Amygdala (tissue), 56 donors: Measurements from ENCODE around the gene TRIM2.

Source experiments
- DNase-seq, 56 donors: peaks; one replicate each; lab custom pipeline; 2025; lab: John Stamatoyannopoulos, UW

The TRIM2 gene

DNA sequence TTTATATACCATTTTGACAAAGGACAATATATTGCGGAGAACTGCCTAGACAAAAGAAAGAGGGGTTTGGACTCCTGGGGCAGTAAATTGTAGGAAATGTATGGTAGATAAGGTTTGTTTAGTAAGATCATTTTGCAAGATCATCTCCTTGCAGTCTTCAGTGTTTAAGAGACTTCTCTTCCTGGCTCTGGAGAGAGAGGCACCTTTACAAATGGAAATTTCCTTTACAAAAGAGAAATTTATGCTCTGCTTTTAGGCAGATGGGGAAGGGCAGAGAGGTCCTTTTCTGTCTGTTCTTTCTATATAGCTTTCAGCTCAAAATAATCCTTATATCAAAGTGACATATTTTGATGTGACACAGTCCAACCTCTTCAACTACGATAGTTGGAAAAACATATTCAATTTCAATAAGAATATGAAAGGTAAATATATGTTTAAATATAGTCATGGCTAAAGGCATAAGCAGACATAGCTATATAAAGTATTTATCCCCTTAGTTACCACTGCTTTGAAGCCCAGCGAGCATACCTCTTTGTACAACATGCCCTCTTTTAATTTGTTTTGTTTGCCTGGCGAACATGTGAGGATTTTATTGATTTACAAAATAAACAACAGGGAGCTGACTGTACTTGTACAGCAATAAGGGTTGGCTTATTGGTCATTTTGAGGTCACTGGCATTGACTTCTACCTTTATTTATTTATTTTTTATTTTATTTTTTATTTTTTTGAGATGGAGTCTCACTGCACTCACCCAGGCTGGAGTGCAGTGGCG lies 65.2 kb downstream of the TRIM2 start:
- no peak for DNase-seq

DNA sequence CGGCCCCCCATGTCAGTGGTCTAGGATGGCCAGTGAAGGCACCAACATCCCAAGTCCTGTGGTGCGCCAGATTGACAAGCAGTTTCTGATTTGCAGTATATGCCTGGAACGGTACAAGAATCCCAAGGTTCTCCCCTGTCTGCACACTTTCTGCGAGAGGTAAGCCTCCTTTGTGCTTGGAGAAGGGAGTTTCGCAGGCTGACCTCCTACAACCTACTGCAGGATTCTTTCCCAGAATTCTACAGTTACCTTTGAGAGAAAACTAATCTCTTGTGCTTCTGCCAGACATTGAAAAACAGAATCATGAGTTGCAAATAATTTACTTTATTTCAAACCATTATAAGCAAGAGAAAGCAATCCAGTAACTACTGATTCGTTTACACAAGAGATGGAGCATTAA lies 66.1 kb downstream of the TRIM2 start:
- no peak for DNase-seq

DNA sequence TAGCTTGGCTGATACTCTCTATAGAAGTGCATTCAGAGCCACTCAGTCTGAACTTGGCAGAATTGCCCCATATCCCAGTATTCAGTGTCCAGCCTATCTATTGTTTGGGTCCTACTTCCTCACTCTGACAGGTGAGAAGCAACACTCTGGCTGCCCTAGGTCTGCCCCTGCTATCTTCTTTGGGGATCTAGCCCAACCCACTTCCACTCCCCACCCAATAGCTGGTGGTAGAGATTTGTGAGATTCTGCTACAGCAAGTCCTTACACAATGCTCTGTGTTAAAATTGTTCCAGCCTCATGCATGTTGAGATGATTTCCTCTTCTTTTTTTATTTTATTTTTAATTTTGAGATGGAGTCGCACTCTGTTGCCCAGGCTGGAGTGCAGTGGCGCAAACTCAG lies 67.6 kb downstream of the TRIM2 start:
- DNase-seq = no peak

DNA sequence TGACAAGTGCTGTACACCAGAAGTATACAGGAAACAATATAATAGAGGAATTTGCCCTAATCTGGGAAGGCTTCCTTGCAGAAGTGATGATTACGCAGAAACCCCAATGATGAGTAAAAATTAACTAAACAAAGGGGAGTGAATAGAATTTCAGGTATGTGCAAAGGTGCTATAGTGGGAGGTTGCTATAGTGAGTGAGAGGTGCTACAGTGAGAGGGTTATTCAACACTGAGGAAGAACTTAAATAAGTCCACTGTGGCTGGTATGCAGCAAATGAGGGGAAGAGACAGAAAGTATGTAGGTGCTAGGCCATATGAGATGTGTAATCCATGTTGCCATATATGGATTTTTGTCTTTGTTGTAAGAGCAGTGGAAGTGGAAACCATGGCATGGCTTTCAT lies 69.5 kb downstream of the TRIM2 start:
- no peak for DNase-seq

DNA sequence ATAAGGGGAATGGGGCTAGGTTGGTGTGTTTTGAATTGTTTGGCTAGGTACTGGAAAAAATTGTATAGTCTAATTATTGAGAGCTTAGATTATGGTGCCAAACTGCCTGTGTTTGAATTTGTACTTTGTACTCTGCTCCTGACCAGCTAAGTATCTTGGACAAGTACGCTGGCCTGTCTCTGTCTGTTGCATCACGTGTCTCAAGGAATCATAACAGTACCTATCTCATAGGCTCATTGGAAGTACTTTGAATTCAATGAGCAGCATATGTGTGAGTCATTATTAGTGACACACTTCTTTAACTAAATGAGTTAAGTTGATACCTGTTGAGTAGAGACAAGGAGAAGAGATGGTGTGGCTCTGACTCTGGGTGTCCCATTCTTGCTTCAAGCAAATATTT lies 70.7 kb downstream of the TRIM2 start:
- DNase-seq = no peak

DNA sequence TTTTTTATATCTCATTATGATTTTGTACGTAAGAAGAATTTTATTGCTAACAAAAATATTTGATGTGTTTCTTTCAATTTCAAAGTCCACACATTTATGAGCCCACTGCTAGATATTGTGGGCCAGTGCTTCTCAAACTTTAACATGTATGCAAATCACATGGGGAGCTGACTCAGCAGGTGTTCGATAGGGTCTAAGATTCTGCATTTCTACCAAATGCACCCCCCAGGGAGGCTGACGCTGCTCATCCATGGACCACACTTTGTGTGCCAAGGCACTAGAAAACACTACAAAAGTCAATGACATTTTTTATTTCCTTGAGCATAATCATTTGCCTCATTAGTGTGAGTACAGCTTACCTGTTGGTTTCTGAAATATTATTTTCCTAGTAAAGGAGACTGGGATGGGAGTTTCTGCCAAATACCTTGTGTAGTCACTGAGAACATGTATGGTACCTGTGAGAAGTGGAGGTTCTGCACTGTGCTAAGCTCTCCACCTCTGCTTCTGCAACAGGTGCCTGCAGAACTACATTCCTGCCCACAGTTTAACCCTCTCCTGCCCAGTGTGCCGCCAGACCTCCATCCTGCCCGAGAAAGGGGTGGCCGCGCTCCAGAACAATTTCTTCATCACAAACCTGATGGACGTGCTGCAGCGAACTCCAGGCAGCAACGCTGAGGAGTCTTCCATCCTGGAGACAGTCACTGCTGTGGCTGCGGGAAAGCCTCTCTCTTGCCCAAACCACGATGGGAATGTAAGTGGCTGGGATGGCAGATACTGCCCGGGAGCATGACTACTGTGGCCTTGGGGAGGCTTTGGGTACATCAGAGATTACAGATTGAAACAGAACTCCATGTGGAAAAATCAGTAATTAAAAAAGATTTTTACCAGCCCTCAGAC lies 71.4 kb downstream of the TRIM2 start:
- no peak for DNase-seq

DNA sequence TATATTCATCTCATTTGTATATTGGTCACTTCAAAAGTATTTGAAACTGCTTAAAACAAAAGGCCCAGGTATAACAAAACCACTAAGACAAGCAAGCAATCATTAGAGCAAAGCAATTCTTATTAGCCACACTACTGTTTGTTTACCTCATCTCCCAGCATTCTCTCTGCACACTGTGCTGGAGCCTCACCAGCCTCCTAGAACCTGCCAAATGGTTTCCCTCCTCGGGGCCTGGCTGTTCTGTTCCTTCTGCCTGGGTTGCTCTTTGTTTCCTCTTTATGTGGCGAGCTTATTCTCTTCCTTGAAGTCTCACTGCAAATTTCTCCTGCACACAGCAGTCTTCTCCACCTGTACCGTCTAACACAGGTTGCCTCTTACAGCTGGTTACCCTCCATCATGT lies 72.7 kb downstream of the TRIM2 start:
- DNase-seq = peak in 14 of 56 donors; percentile 8 to 56 (median 26)

DNA sequence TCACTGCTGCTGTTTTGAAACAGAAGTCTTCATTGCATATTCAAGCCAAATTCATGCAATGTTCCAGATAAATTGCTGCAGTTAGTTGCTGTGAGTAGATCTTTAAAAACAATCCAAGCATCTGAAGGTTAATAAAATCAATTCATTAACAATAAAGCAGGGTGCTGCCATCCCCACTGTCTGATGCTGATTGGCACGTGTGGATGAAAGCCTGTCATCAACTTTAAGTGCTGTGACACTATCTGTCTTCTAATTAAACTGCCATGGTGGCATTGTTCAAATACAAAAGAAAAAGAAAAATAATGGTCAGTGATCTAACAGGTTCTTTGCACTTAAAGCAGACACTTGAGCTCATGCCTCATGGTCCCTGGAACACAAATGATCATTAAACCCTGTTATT lies 77.2 kb downstream of the TRIM2 start:
- no peak for DNase-seq

DNA sequence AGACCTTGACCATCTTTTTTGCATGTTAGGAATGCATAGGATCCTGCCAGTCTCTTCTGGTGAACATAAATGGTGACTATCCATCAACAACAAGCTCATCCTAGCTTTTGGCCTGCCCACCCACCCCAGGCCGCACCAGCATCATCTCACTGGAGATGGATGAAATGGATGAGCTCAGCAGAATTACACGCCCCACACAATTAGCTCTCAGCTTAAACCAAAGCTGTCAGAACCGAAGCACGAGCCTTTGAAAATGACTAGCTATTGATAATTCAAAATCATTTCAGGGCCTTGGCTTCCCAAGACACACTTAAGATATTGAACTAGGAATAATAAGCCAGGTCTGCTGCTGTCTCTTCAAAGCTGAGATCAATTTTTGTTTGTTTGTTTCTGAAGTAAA lies 77.8 kb downstream of the TRIM2 start:
- DNase-seq = no peak

DNA sequence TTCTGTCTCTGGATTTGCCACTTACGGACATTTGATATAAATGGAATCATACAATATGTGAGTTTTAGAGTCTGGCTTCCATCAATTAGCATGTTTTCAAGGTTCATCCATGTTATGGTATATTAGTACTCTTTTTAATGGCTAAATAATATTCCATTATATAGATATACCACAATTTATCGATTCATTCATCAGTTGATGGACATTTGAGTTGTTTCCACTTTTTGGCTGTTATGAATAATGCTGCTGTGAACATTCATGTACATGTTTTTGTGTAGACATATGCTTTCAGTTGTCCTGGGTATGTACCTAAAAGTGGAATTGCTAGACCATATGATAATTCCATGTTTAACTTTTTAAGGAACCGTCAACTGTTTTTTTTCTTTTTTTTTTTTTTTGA lies 79.0 kb downstream of the TRIM2 start:
- no peak for DNase-seq

DNA sequence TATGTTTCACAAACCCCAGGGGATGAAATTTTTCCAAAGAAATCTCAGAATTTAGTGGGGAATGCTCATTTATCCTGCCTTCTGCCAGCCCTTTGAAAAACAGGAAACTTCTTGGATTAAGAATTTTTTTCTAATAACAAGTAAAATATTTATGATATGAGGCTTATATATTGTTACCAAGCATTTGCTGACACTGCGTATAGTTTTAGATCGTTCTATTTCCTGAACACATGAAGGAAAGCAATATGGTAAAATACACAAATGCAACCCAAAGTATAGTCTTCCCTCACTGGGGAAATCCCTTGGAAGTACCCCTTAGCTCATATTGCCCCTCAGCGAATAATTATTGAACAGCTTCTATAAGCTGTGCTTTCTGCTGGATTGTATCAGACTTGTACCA lies 85.9 kb downstream of the TRIM2 start:
- no peak for DNase-seq

DNA sequence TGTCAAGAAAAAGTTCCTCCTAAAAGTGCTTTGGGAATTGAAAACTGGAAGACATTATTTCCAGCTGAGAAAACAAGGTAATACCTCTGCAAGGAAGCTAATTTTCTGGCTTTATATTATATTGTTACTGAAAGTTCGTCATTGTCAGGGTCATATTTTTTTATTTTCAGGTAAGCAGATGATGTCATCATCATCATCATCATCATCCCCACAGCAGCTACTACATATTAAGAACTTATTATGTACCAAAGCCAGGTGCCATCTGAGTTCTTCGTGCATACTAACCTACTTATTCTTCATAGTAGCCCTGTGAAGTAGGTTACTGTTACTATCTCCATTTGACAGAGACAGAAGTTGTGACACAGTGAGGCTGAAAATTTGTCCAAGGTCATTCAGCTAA lies 87.3 kb downstream of the TRIM2 start:
- DNase-seq = no peak

DNA sequence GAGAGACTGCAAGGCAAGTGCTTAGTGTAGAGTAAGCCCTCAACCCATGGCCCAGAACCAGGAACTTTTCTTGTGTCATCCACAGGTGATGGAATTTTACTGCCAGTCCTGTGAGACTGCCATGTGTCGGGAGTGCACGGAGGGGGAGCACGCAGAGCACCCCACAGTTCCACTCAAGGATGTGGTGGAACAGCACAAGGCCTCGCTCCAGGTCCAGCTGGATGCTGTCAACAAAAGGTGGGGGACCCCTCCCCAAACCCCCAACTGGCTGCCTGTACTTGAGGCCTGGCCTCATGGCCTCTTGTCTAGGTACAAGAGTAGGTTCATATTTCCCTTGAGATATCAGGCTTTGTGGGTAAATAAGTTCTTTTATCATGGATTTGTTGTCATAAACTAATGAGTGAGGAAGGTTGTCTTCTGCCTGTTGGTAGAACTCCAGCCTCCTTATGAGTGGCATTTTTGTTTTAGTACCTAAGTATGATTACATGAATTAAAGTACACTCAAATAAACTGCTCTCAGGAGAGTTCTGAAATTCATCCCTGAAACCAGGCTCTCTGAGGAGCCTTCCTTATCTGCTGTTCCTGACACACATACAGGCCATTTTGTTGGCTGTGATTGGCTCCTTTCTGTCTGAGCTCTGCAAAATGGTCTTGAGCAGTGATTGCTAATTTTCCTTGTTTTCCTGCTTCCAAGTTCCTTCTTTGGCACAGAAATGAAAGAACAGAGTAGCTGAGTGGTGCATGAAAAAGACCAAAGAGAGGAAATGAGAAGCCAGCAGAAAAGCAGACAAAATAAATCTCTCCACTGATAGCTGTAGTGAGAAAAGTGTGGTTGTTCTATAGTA lies 88.9 kb downstream of the TRIM2 start:
- no peak for DNase-seq

DNA sequence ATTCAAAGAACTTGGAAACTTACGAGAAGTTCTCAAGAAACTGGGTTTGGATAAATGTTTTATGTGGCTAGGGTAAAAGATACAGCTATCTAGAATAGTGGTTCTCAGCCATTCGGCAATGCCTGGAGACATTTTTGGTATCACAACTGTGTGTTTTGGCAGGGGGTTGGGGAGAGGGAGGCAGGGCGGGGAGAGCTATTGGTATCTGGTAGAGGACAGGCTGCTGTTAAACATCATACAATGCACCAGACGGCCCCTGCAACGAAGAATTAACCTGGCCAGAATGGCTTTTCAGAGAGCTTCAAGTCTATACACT lies 89.5 kb downstream of the TRIM2 start:
- no peak for DNase-seq

DNA sequence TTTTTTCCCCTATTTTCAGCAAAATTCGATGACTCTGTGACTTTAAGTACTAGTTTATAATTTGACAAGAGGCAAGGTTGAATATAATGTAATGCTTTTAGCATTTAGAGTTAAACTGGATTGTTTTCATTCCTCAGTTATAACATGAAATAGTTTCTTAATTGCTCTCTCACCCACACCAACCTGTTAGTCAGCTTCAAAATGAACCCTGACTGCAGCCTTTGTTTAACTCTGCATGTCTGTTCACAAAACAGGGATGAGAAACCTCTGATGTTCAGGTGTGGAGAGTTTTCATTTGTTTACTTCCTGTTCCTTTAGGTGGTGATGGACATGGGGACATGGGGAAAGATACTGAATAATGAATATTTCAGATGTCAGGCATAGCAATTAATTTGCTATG lies 90.4 kb downstream of the TRIM2 start:
- DNase-seq = no peak

DNA sequence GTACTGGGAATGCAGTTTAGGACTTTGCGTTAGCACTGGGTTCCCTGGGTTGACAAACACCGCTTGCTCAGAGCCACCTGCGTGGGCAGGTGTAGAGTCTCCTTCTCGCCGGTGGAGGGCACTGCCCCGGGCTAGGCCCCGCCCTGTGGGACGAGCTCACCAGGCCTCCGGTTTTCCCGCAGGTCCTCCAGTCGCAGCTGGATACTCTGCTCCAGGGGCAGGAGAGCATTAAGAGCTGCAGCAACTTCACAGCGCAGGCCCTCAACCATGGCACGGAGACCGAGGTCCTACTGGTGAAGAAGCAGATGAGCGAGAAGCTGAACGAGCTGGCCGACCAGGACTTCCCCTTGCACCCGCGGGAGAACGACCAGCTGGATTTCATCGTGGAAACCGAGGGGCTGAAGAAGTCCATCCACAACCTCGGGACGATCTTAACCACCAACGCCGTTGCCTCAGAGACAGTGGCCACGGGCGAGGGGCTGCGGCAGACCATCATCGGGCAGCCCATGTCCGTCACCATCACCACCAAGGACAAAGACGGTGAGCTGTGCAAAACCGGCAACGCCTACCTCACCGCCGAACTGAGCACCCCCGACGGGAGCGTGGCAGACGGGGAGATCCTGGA lies 91.0 kb downstream of the TRIM2 start:
- no peak for DNase-seq

DNA sequence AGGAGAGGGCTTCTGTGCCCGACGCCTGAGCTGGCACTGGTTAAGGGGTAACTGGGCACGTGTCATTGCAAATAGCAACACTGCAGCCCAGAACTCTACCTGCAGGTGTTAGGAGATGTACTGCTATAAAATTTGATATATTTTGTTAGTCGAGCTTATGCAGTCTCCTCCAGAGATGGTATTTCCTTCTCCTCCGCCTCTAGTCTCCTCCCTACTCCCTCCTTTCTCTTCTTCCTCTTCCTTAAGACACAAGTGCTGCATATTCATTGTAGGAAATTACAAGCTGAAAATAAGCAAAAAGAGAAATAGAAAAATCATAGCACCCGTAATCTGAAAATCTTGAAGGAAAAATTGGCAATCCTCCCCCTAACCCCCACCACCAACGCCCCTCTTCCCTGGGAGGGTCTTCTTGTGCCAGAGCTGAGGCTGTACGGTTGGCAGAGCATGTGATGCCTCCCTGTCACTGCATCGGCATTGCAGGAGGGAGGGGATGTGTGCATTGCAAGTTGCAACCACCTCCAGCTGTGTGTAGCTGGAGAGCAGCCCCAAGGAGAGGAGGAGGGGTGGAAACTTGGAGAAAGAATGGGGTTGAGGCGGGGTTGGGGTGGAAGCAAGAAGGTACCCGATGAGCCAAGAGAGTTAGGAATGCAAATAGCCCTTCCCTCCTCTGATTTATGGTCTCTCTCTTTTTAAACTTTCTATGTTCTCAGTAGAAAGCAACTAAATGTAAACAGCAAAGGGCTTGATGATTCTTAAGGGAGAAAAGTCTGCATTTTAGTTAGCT lies 92.0 kb downstream of the TRIM2 start:
- DNase-seq = no peak

DNA sequence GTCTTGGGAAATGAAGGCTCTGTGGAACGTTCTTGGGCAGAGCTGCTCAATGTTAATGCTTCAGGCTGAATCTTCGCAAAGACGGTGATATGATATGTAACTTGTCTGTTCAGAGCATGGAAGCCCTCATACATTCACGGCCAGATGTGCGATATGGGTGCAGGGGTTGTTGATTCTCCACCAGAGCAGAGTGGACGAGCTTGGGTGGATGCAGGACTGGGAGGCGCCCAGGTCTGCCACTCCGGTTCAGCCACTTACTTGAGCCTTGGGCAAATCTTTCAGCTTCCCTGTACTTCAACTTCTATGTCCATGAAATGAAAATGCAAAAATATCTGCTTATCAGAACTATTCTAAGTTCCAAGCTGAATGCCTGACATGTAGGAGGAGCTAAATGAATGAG lies 92.9 kb downstream of the TRIM2 start:
- DNase-seq = no peak

DNA sequence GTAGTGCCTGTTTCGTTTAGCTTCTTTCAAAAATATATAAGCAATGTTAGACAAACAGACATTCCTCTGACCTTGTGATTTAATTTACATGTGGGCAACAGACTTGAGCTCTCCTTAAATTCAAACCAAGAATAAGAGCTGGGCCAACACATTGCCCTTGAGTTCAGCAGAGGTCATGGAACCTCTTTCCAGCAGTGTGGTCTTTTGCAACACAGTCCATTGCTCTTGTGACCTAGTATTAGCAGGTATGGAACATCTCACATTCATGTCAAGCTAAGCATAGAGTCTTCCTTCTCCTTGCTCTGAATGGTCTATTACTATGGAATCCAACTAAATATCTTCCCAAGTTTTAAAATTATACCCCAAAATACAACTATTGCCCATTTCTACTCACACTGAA lies 106.5 kb downstream of the TRIM2 start:
- DNase-seq = no peak

DNA sequence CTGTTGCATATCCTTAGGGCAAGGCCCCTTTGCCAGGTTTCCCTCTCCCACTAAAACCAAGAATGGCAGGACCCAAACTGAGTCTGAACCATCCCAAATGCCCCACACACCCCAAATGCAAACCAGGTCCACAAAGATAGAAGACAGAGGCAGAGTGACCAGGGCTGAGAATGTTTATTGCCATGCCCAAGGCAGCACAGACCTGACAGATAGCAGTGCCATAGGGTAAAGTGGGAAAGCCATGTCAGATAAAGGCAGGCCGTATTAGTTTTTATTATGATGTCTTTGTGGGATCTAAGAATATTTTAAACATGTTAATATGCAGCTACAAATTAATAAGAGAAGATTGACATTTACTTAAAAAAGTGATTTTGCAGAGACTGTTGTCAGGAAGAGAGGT lies 110.7 kb downstream of the TRIM2 start:
- DNase-seq = no peak
